Effector memory CD8-positive, alpha-beta T cell (primary cell): ENCODE data around the gene SYNE2.
"Not testable (repeated sequence)": the region's sequence is repeated elsewhere in the genome, so short reads cannot be mapped to it uniquely, and the experiment has no call there.

Experiments used
- ATAC-seq: fragments of 150-1000 bp; cut with Tn5 transposase; replicated peaks from 2 replicates; pipeline ENCODE4 v1.10.0; 2021; ENCODE audit warnings: mild to moderate bottlenecking, moderate library complexity
- DNase-seq, 3 experiments: peaks; one replicate each; pipeline ENCODE4 v3.0.0; 2021
- H3K27ac Mint-ChIP-seq, 2 donors: one replicate each; pipeline ENCODE4 v1.8.0; 2022; ENCODE audit warnings: mild to moderate bottlenecking in 2 of 2, mixed read lengths in 2 of 2, moderate library complexity in 2 of 2
- H3K27me3 Mint-ChIP-seq, 2 donors: one replicate each; pipeline ENCODE4 v1.8.0; 2022; ENCODE audit warnings: mixed read lengths in 2 of 2
- H3K36me3 Mint-ChIP-seq: one replicate; pipeline ENCODE4 v1.8.0; 2022; ENCODE audit warnings: mild to moderate bottlenecking, moderate library complexity, mixed read lengths; ENCODE audit not compliant: insufficient read depth
- H3K4me1 Mint-ChIP-seq, 2 donors: one replicate each; pipeline ENCODE4 v1.8.0; 2022; ENCODE audit warnings: low read depth in 2 of 2, mixed read lengths in 2 of 2
- H3K4me3 Mint-ChIP-seq, 2 donors: one replicate each; pipeline ENCODE4 v1.8.0; 2022; ENCODE audit warnings: mild to moderate bottlenecking in 2 of 2, mixed read lengths in 2 of 2, moderate library complexity in 2 of 2
- H3K9me3 Mint-ChIP-seq, 2 donors: one replicate each; pipeline ENCODE4 v1.8.0; 2022; ENCODE audit warnings: mixed read lengths in 2 of 2

The SYNE2 gene

DNA sequence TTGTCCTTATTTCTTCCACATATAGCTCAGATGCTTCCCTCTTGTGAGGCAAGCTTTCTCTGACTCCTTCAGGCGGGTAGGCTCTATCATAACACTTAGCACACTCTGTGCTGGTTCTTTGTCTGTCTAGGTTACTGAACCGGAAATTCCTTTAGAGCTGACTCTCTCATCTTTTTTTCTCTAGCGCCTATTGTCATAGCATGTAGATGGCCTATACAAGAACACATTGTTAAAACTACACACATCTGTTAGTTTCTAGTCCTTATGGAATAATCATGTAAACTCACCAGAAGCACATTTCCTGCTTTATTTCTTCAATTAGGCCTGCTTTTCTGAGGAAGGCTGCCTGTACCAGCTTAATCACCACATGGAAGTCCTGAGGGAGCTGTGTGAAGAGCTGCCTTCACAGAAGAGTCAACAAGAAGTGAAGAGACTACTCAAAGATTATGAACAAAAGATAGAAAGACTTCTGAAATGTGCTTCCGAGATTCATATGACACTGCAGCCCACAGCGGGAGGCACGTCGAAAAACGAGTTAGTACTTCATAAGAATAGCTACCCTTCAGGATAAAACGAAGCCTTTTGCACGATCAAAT is 143.9 kb downstream of the SYNE2 start:
- H3K36me3 Mint-ChIP-seq, result peaks cover 87% of the 10 kb centered on the region
- ATAC-seq (no peak), DNase-seq (no peak)
- no peak overlapping the region for H3K4me3 Mint-ChIP-seq
- H3K9me3 Mint-ChIP-seq, result no peaks in the 10 kb centered on the region
- peak overlapping the region; percentile 71 to 76 for H3K27ac Mint-ChIP-seq
- H3K4me1 Mint-ChIP-seq, result peaks cover 6 to 13% of the 10 kb centered on the region in 2 donors
- H3K27me3 Mint-ChIP-seq, result no peaks in the 10 kb centered on the region

DNA sequence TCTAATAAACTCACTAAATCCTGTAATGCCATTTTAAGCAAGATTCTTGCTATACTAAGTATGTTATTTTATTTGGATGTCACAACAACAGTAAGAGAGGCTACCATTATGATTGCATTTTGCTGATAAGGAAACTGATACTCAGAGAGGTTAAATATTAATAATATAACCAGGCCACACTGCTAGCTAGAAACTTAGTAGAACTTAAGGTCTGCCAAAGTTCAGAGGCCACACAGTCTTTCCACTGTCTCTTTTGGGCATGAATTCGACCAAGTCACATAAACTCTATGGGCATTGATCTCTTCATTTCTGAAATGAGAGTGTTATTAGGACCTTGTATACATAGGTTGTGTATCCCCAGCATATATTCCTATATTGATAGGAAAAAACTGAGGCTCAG is 147.9 kb downstream of the SYNE2 start:
- H3K4me1 Mint-ChIP-seq, result peaks cover 4 to 6% of the 10 kb centered on the region in 2 donors
- H3K9me3 Mint-ChIP-seq, result no peaks in the 10 kb centered on the region
- H3K27ac Mint-ChIP-seq, result no peak overlapping the region
- DNase-seq (no peak), ATAC-seq (no peak)
- H3K27me3 Mint-ChIP-seq, result no peaks in the 10 kb centered on the region
- H3K36me3 Mint-ChIP-seq, result peaks cover 84% of the 10 kb centered on the region
- no peak overlapping the region for H3K4me3 Mint-ChIP-seq

DNA sequence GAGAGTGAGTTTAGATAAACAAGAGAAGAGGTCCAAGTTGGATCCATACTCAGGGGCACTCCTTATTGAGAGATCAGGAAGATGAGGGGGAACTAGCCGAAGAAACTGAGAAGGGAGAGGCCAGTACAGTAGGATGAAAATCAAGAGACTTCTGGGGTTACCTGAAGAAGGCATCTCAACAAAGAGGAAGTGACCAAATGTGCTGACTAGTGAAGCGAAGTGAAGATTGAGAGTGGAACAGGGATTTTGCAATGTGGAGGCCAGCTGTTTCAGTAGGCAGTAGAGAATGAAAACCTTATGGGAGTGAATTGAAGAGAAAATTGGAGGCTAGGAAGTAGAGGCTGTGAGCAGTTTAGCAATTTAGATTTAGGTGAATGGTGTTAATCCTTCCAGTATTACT is 153.0 kb downstream of the SYNE2 start:
- Mint-ChIP-seq H3K36me3 (peaks cover 76% of the 10 kb centered on the region), H3K4me3 (no peak overlapping the region), H3K27ac (peak overlapping the region; percentile 0 to 55), H3K4me1 (peaks cover 3 to 4% of the 10 kb centered on the region in 2 donors), H3K9me3 (no peaks in the 10 kb centered on the region), H3K27me3 (no peaks in the 10 kb centered on the region)
- ATAC-seq (no peak), DNase-seq (no peak)

DNA sequence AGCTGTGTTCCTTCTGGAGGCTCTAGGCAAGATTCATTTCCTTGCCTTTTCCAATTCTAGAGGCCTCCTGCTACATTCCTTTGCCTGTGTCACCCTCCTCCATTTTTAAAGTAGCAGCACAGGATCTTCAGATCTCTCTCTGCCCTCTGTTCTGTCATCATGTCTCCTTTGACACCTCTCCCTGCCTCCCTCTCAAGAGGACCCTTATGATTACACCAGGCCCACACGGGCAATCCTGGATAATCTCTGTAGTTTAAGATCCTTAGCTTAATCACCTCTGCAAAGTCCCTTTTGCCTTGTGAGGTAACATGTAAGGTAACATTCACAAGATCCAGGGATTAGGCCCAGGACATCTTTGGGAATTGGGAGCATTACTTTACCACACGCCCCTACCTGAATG is 155.2 kb downstream of the SYNE2 start:
- no peaks in the 10 kb centered on the region for H3K27me3 Mint-ChIP-seq
- H3K36me3 Mint-ChIP-seq, result peaks cover 58% of the 10 kb centered on the region
- peaks cover 3 to 8% of the 10 kb centered on the region in 2 donors for H3K4me1 Mint-ChIP-seq
- H3K9me3 Mint-ChIP-seq, result no peaks in the 10 kb centered on the region
- ATAC-seq (no peak), DNase-seq (no peak)
- H3K4me3 Mint-ChIP-seq, result no peak overlapping the region
- no peak overlapping the region for H3K27ac Mint-ChIP-seq

DNA sequence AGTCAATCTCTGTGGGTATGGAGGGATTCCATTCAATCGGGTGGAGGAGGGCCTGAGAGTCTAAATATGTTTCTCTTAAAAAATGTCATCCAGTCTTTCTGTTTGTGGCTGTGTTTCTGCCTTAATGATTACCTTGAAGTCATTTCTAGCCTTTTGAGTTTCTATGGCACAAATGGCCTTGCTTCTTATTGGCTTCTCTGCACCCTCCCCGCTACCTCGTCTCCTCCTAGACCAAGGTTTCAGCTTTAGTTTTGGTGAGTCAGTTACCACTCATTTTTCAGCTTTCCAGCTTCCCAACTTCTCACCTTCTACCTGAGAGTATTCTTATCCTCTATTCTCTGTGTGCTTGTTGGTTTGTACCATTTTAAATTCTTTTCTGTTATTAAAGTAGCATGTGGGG is 159.2 kb downstream of the SYNE2 start:
- no peak for ATAC-seq
- no peak overlapping the region for H3K4me3 Mint-ChIP-seq
- peak overlapping the region; percentile 76 to 81 for H3K27ac Mint-ChIP-seq
- no peak for DNase-seq
- H3K9me3 Mint-ChIP-seq, result no peaks in the 10 kb centered on the region
- peaks cover 55% of the 10 kb centered on the region for H3K36me3 Mint-ChIP-seq
- no peaks in the 10 kb centered on the region for H3K27me3 Mint-ChIP-seq
- H3K4me1 Mint-ChIP-seq, result peaks cover 0 to 4% of the 10 kb centered on the region in 2 donors

DNA sequence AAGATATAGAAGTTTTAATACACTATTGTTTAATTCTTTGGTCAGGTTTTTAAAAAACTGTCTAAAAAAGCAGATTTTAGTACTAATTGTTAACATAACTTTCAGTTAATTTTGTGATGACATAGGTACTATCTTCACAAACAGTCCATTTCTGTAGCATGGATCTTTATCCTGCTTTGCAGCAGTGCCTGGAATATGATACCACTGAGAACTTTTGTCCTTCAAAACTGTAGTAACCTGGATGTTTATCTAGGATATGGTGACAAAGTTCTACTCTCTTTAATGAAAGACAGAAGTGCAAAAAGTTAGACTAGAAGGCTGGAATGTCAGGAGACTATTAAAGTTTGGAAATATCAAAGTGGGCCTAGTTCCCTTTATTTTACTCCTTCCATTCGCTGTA is 159.9 kb downstream of the SYNE2 start:
- Mint-ChIP-seq H3K4me3 (no peak overlapping the region), H3K27ac (no peak overlapping the region), H3K9me3 (no peaks in the 10 kb centered on the region), H3K4me1 (peaks cover 0 to 4% of the 10 kb centered on the region in 2 donors), H3K27me3 (no peaks in the 10 kb centered on the region), H3K36me3 (peaks cover 55% of the 10 kb centered on the region)
- ATAC-seq, result no peak
- DNase-seq, result no peak

DNA sequence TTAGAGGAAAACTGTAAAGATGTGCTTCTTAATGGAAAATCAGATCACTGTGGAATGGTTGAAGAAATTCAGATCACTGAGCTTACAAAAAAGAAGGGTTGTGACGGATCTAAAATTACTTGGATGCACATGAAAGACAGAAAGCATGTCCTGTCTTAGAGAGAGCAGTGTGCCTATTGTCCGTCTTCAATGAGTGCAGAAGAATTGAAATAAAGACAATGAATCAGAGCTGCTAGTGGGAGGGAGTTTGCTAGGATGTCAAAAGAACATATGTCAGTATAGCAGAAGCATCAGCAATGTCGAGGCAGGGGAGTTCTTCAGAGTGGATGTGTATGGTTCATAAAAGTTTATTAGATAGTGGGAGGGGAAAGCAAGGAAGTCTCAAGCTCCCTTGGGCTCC is 172.7 kb downstream of the SYNE2 start:
- no peaks in the 10 kb centered on the region for H3K9me3 Mint-ChIP-seq
- H3K36me3 Mint-ChIP-seq, result peaks cover 95% of the 10 kb centered on the region
- no peak for DNase-seq
- H3K4me1 Mint-ChIP-seq, result peaks cover 0 to 8% of the 10 kb centered on the region in 2 donors
- no peak for ATAC-seq
- no peak overlapping the region for H3K4me3 Mint-ChIP-seq
- peak overlapping the region; percentile 4 to 72 for H3K27ac Mint-ChIP-seq
- H3K27me3 Mint-ChIP-seq, result no peaks in the 10 kb centered on the region

DNA sequence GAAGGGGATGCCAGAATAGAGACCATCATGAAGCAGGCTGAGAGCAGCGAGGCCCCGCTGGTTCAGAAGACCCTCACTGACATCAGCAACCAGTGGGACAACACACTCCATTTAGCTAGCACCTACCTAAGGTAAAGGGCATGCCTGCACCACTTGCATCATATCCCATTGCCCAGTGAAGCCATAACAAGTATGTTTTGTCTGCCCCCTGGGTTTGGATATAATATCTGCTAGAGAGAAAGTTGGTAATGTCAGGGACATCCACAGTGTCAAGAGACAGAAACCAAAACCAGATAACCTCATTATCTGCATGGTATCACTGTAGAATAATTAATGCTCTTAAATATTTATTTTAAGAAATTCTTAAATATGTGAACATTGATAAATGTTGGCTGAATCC is 173.8 kb downstream of the SYNE2 start:
- Mint-ChIP-seq H3K9me3 (no peaks in the 10 kb centered on the region), H3K27ac (peak overlapping the region in 1 of 2 donors; percentile 3), H3K36me3 (peaks cover 95% of the 10 kb centered on the region), H3K27me3 (no peaks in the 10 kb centered on the region), H3K4me3 (no peak overlapping the region), H3K4me1 (peaks cover 0 to 8% of the 10 kb centered on the region in 2 donors)
- DNase-seq (no peak), ATAC-seq (no peak)

DNA sequence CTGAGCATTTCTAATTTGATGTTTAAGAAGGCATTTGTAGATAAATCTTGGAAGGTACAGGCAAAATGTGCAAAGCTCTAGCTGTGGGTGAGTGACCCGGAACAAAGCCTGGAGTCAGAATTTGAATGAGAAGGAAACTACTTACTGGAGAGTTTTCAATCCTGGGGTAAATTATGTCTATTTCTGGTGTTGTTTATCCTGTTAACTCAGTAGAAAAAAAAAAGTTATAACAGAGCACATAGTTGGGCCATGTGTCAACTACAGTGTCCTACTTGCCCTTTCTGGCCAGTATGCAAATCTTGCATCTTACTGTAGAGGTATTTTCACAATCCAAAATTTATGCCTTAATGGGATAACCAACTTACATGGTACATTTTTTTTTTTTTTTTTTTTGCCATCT is 182.3 kb downstream of the SYNE2 start:
- no peaks in the 10 kb centered on the region for H3K9me3 Mint-ChIP-seq
- H3K27me3 Mint-ChIP-seq, result no peaks in the 10 kb centered on the region
- H3K4me1 Mint-ChIP-seq, result peaks cover 7 to 8% of the 10 kb centered on the region in 2 donors
- ATAC-seq (no peak), DNase-seq (no peak)
- H3K27ac Mint-ChIP-seq, result no peak overlapping the region
- H3K4me3 Mint-ChIP-seq, result no peak overlapping the region
- H3K36me3 Mint-ChIP-seq, result peaks cover 63% of the 10 kb centered on the region

DNA sequence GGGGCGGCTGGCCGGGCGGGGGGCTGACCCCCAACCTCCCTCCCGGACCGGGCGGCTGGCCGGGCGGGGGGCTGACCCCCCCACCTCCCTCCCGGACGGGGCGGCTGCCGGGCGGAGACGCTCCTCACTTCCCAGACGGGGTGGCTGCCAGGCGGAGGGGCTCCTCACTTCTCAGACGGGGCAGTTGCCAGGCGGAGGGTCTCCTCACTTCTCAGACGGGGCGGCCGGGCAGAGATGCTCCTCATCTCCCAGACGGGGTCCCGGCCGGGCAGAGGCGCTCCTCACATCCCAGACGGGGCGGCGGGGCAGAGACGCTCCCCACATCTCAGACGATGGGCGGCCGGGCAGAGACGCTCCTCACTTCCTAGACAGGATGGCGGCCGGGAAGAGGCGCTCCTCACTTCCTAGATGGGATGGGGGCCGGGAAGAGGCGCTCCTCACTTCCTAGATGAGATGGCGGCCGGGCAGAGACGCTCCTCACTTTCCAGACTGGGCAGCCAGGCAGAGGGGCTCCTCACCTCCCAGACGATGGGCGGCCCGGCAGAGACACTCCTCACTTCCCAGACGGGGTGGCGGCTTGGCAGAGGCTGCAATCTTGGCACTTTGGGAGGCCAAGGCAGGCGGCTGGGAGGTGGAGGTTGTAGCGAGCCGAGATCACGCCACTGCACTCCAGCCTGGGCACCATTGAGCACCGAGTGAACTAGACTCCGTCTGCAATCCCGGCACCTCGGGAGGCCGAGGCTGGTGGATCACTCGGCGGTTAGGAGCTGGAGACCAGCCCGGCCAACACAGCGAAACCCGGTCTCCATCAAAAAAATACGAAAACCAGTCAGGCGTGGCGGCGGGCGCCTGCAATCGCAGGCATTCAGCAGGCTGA is 185.3 kb downstream of the SYNE2 start:
- H3K9me3 Mint-ChIP-seq, result peaks cover 0 to 11% of the 10 kb centered on the region in 2 donors
- H3K4me3 Mint-ChIP-seq, ATAC-seq, H3K27me3 Mint-ChIP-seq, DNase-seq: not testable (repeated sequence)
- H3K36me3 Mint-ChIP-seq, result peaks cover 40% of the 10 kb centered on the region
- H3K4me1 Mint-ChIP-seq, result peaks cover 8 to 11% of the 10 kb centered on the region in 2 donors
- peak overlapping the region in 1 of 2 donors; percentile 90 for H3K27ac Mint-ChIP-seq

DNA sequence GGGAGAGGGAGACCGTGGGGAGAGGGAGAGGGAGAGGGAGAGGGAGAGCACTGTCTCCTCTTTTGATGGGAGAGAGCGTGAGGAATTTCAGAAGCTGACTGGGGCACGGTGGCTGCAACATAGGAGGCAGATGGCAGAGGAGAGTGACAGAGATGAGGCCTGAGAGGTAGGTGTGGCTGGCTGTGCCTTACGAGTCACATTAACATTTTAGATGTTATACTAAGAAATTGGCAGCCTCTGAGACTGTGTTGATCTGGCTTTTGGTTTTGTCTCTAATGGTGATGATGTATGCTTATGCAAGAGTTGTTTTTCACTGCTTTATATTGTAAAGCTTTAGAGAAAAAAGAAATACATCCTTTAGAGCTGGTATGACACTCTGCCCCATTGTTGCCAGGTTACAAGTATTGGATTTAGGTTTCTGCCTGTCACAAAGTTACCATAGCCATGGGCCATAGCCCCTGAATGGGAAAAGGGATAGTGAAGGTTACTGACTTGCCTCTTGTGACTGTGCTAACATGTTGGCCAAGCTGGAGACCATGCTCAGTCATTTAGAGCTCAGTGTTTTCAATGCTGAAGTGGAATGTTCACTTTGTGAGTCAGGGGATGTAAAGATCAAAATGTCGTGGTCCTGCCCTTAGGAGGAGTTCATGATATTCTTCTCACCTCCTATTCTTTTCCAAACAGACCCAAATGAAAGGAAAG is 186.2 kb downstream of the SYNE2 start:
- Mint-ChIP-seq H3K27ac (peak overlapping the region in 1 of 2 donors; percentile 90), H3K9me3 (peaks cover 0 to 11% of the 10 kb centered on the region in 2 donors), H3K27me3 (no peaks in the 10 kb centered on the region), H3K36me3 (peaks cover 39% of the 10 kb centered on the region), H3K4me3 (no peak overlapping the region), H3K4me1 (peaks cover 8 to 11% of the 10 kb centered on the region in 2 donors)
- ATAC-seq, result no peak
- no peak for DNase-seq

DNA sequence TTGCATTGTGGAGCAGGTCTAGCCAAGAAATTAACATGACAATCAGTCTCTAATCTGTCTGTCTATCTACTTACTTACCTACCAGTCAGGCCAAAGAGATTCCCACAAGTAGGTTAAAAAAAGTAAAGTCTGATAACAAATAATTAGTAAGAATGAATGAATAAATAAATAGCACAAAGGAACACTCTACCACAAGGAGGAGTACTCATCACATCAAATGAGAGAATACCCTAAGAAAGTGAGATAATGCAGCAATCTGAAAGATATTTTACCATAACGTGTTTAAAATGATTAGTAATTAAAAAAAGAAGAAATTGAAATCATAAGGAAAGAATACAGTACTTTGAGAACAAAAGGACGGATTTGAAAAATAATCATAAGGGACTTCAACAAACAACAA is 187.2 kb downstream of the SYNE2 start:
- ATAC-seq, result no peak
- Mint-ChIP-seq H3K4me3 (no peak overlapping the region), H3K36me3 (peaks cover 41% of the 10 kb centered on the region), H3K27ac (no peak overlapping the region), H3K9me3 (peaks cover 0 to 11% of the 10 kb centered on the region in 2 donors), H3K4me1 (peaks cover 11 to 14% of the 10 kb centered on the region in 2 donors), H3K27me3 (no peaks in the 10 kb centered on the region)
- DNase-seq, result no peak

DNA sequence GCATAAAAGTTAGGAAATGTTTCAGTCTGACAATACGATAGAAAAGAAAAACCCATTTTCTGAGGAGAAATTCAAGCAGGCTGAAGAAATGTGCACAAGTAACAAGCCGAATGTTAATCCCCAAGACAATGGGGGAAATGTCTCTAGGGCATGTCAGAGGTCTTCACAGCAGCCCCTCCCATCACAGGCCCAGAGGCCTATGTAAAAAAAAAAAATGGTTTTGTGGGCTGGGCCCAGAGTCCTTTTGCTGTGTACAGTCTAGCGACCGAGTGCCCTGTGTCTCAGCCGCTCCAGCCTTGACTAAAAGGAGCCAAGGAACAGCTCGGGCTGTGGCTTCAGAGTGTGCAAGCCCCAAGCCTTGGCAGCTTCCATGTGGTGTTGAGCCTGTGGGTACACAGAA is 190.5 kb downstream of the SYNE2 start:
- peaks cover 13 to 17% of the 10 kb centered on the region in 2 donors for H3K4me1 Mint-ChIP-seq
- H3K9me3 Mint-ChIP-seq, result peaks cover 0 to 11% of the 10 kb centered on the region in 2 donors
- not testable (repeated sequence) for H3K4me3 Mint-ChIP-seq, DNase-seq, ATAC-seq, H3K27me3 Mint-ChIP-seq, H3K27ac Mint-ChIP-seq
- H3K36me3 Mint-ChIP-seq, result peaks cover 36% of the 10 kb centered on the region
